Stimulated activated naive CD8-positive, alpha-beta T cell treated with anti-CD3 and anti-CD28 coated beads, Interleukin-15, Interleukin-2, amounts not matched to agents 100 U/mL and 50 U/mL, for 24 hours (primary cell): Measurements from ENCODE around the gene DUSP14.

ENCODE experiments used
- ATAC-seq: fragments of 150-1000 bp; cut with Tn5 transposase; one replicate; pipeline ENCODE4 v1.10.0; 2021
- DNase-seq: peaks from one replicate; pipeline ENCODE4 v3.0.0; 2021

The DUSP14 gene

GRCh38 chr17:37517881-37518280 lies 28.2 kb downstream of the DUSP14 start:
- DNase-seq (no peak), ATAC-seq (no peak)

- DNase-seq (no peak), ATAC-seq (no peak)
Observed at GRCh38 chr17:37518826-37519225, 29.1 kb downstream of the DUSP14 start.

GRCh38 chr17:37519251-37519985 lies 29.7 kb downstream of the DUSP14 start:
- DNase-seq (no peak), ATAC-seq (no peak)

GRCh38 chr17:37520174-37520573 lies 30.5 kb downstream of the DUSP14 start:
- DNase-seq (no peak), ATAC-seq (no peak)

- ATAC-seq = no peak
- no peak for DNase-seq
Observed at GRCh38 chr17:37521821-37522220, 32.1 kb downstream of the DUSP14 start.

GRCh38 chr17:37523715-37524219 lies 34.1 kb downstream of the DUSP14 start:
- no peak for ATAC-seq

GRCh38 chr17:37527249-37527851 lies 37.7 kb downstream of the DUSP14 start:
- ATAC-seq (peak; percentile 61), DNase-seq (no peak)

More at GRCh38 chr17:37523715-37524219, 34.1 kb downstream of the DUSP14 start:
- DNase-seq = no peak

GRCh38 chr17:37530420-37530819 lies 40.7 kb downstream of the DUSP14 start:
- ATAC-seq = no peak
- DNase-seq = no peak

GRCh38 chr17:37532756-37533155 lies 43.1 kb downstream of the DUSP14 start:
- ATAC-seq (no peak), DNase-seq (no peak)

GRCh38 chr17:37535906-37536305 lies 46.2 kb downstream of the DUSP14 start:
- ATAC-seq (no peak), DNase-seq (no peak)

GRCh38 chr17:37538981-37539659 lies 49.4 kb downstream of the DUSP14 start:
- no peak for ATAC-seq

GRCh38 chr17:37541880-37542660 lies 52.4 kb downstream of the DUSP14 start:
- DNase-seq (no peak), ATAC-seq (no peak)

More at GRCh38 chr17:37538981-37539659, 49.4 kb downstream of the DUSP14 start:
- DNase-seq = no peak

GRCh38 chr17:37543637-37544052 lies 54.0 kb downstream of the DUSP14 start:
- no peak for DNase-seq
- no peak for ATAC-seq

- ATAC-seq (no peak), DNase-seq (no peak)
Observed at GRCh38 chr17:37545486-37545885, 55.8 kb downstream of the DUSP14 start.

- no peak for ATAC-seq
- no peak for DNase-seq
Observed at GRCh38 chr17:37546302-37546701, 56.6 kb downstream of the DUSP14 start.

GRCh38 chr17:37547986-37548385 lies 58.3 kb downstream of the DUSP14 start:
- ATAC-seq (no peak), DNase-seq (no peak)

GRCh38 chr17:37551788-37552187 lies 62.1 kb downstream of the DUSP14 start:
- DNase-seq = no peak
- no peak for ATAC-seq

- ATAC-seq (no peak), DNase-seq (no peak)
Observed at GRCh38 chr17:37553401-37553966, 63.8 kb downstream of the DUSP14 start.

GRCh38 chr17:37555386-37555785 lies 65.7 kb downstream of the DUSP14 start:
- DNase-seq (no peak), ATAC-seq (no peak)

- ATAC-seq (no peak), DNase-seq (no peak)
Observed at GRCh38 chr17:37557482-37557881, 67.8 kb downstream of the DUSP14 start.

- ATAC-seq (no peak), DNase-seq (no peak)
Observed at GRCh38 chr17:37558299-37558698, 68.6 kb downstream of the DUSP14 start.
